HG03520 (cell line): ENCODE measurements around the gene TENM3.
A peak's percentile ranks its signal among the peaks of the same experiment; 100 is the strongest.

Experiments used
- ATAC-seq: cut with Tn5 transposase; IDR thresholded peaks from one replicate; pipeline ENCODE4 v1.9.1; 2021; ENCODE audit warnings: mild to moderate bottlenecking, moderate library complexity; ENCODE audit not compliant: unreplicated experiment

TENM3 gene

GRCh38 chr4:182711211-182711610 is 468.0 kb downstream of the TENM3 start:
- no peak for ATAC-seq

GRCh38 chr4:182715548-182715947 is 472.3 kb downstream of the TENM3 start:
- ATAC-seq = no peak

GRCh38 chr4:182716192-182716591 is 473.0 kb downstream of the TENM3 start:
- no peak for ATAC-seq

- peak; percentile 78 for ATAC-seq
Measured at GRCh38 chr4:182717788-182718583, 474.8 kb downstream of the TENM3 start.

- ATAC-seq = no peak
Measured at GRCh38 chr4:182724414-182724813, 481.2 kb downstream of the TENM3 start.

DNA sequence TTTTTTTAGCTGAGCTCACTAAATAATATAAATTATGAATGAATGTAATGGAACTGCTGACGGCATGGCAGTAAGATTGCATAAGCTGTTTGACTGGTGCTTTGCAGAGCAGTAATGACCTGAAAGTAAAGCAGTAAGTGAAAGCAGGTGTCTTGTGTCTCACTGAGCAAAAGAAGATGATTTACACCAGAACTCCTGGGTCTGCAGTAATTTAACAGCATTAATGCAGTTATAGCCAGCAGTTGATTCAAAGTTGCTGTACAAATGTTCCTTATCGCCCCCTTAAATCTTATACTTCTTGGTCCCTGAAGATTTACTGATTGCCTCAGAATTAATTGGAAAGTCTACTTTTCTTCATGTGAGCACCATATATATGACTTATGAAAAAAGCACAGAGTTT is 486.3 kb downstream of the TENM3 start:
- no peak for ATAC-seq

DNA sequence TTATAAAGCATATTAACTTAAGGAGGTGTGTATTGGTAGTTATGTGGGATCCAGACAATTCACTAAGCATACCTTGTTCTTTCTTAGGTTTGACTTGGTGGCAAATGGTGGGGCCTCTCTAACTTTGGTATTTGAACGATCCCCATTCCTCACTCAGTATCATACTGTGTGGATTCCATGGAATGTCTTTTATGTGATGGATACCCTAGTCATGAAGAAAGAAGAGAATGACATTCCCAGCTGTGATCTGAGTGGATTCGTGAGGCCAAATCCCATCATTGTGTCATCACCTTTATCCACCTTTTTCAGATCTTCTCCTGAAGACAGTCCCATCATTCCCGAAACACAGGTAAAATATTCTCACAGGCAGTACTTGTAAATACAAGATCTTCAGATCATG is 487.6 kb downstream of the TENM3 start:
- ATAC-seq = no peak

DNA sequence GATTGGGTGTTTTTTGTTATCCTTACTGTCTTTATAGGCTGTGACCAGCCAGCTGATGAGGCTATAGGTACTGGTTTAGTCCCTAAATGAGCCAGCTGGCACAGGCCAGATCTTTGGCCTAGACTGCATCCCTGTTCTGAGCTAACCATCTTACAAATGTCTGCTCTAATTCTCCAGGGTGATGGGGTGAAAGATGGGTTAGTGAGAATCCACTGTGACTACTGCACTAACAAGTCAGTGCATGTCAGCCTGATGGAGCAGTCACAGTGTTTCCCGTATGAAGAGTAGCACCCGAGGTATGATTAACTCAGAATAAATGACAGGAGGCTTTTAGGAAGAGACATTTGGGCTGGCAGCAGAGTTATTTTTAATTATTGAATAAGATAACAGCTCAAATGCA is 493.0 kb downstream of the TENM3 start:
- ATAC-seq = no peak

DNA sequence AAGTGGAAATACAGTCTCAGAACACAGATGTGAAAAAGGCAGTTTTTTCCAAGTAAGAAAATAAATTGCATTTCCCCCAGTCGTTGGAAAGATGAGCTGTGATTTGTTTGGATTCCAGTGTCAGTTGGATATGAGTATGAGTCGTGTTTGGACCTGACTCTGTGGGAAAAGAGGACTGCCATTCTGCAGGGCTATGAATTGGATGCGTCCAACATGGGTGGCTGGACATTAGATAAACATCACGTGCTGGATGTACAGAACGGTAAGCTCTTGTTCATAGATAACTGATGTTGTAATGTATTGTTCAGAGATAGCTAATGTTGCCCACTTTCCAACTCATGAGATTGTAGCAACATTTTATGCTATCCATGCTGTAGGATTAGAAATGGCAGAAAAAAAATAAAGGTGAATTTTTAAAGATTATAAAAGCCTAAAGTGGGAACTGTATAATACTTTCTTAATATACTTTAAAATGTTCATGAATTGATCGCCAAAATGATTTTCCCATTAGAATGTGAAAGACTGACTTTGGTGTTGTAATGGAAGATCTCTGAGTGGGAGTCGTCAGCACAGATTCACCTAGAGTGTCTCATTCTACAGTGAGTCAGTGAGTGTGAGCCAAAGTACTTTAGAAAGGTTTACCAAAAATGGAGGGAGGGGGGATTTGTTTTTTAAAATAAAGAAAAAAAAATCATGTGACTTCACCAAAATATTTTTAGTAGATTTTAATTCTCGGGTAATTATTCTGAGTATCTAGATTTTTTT is 495.3 kb downstream of the TENM3 start:
- no peak for ATAC-seq

DNA sequence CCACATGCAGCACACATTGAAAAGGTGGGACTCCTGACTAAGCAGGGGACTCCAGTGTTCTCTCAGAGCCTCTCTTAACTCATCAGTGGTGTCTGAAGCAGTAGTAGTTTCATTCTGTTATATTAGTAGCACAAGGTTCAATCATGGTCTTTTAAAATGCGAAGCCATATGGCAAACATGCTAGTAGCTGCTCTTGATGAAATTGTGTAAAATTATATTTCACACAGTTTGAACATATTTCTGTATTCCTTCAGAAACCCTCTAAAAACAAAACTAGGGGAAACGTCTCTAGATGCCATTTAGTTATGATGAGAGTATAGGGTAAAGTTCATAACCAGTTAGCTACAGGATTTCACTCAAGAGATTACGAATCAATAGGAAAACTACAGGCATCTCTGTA is 497.1 kb downstream of the TENM3 start:
- no peak for ATAC-seq

DNA sequence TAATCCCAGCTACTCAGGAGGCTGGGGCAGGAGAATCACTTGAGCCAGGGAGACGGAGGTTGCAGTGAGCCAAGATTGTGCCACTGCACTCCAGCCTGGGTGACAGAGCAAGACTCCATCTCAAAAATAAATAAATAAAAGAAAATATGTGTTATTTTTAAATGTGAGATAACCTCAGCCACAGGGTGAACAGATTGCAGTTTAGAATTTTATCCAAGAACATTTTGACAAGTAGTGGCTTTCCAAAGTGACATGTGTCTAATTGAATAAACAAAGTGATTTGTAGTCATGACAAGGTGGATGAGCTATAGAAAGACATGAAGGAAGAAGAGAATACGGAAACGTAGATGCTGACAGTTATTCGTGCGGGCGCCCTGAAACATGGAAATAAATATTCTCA is 497.9 kb downstream of the TENM3 start:
- no peak for ATAC-seq

DNA sequence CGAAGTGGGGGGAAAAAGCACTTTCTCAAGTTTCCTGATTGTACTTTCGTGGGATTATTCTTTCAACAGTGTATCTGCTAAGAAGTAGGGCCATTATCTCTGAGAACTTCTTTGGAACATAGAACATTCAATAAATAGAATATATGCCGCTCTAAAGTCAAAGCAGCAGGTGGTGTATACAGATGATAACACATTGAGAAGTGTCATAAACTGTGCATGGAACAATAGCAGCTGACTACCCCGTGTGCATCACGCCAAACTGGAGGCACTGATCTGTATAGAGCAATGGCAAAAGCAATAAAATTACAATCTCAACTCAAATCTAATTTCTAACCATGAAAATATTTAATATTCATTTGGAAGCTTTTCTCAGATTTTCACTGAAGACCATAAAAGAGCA is 498.7 kb downstream of the TENM3 start:
- no peak for ATAC-seq

GRCh38 chr4:182743815-182744214 is 500.6 kb downstream of the TENM3 start:
- no peak for ATAC-seq

- ATAC-seq = no peak
Measured at GRCh38 chr4:182745237-182745636, 502.0 kb downstream of the TENM3 start.

DNA sequence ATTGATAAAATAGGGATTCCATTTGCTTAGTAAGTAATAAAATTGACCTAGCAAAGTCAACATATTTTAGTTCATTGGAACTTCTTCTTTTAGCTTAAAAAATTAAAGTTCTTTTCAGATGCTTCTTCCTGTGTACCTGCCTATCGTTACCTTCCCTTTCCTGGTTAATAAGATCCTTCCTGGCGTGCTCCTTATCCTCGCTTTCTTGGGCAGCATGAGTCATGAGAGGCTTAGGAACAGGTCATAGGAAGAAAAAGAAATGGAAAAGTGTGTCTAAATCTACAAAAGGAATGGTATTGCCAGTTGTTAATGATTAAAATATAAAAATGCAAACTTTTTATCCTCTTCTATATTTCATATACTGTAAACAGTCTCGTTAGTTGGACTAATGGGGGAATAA is 503.7 kb downstream of the TENM3 start:
- no peak for ATAC-seq

DNA sequence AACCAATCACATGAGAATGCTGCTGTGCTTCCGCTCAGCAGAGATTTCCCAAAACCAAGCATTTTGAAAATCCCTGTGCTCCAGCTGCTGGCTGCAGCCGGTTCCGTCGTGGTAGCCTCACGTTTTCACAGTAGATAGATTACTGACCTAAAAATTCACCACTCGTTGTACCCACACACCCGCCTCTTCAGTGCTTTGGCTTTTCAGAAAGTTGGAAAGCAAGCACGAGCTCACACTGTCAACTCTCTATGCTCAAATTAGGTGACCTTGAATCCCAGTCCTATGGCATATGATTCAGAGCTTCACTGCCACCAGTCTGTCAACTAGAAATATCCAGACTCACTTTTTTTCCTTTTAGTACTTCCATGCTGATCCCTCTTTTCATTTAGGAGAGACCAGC is 505.1 kb downstream of the TENM3 start:
- no peak for ATAC-seq

DNA sequence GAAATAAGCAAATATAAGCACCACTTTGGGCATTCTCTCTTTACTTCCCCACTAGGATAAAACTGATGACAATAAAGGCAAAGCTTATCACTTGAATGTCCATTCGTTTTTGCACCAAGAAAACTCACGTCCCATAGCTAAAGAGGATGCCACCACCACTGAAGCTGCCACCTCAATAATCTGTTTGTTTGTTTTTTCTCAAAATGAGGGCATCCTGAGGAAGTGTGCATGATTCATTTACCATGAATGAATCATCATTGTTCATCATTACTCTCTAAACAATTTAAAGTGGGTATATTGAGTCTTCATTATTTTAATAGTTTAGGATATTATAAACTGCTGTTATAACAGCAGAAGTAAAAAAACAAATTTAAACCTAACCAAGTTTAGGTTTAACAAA is 505.7 kb downstream of the TENM3 start:
- no peak for ATAC-seq

DNA sequence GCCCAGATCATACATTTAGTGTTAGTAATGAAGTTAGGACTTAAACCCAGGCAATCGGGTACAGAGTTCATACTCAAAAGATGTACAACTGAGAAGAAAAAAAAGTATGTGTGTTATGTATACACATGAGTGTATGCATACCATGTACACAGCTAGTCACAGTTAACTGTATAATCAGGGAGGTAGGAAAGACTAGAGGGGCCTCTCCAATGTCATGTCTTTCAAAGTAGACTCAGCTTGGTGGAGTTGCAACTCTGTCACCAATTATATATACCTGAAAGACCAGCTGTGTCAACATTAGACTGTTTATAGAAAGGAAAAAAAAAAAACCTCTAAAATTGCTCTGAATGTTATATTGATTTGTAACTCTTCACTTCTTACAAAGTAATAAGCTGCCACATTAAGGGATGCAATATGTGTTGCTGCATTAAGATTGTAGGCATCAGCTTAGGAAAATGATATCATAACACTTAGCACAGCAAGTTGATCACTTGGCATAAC is 506.5 kb downstream of the TENM3 start:
- no peak for ATAC-seq

DNA sequence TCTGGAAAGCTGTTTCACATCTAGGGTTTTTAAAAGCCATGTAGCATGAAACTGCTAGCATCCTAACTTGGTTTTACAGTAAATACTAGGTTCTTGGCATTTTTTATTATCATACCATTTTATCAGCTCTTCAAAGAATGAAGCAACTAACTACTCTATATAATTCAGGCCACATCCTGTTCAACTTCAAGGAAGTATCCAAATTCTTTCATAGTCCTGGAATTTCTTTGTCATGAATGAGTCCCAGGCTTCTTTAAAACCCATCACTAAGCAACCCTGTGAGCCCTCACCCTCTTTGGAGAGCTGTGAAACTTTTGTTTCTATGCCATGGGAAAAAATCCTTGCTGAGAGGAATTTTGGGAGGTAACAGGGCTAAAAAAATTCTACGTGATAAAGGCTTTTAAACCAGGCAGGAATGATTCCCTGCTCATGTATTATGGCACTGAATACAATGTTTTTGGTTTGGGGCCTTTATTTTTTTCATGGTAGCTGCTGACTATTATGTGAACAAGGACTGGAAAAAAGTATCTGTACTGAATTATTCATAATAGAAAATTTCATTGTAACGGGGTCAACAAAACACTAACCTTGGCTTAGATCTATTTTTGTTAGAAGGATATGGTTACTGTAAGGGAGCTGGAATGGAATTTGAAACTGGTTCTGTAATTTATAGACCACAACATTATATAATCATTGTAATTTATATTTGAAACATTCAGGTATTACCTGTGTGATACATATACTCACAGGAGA is 509.1 kb downstream of the TENM3 start:
- no peak for ATAC-seq

- ATAC-seq = no peak
Measured at GRCh38 chr4:182754895-182755294, 511.7 kb downstream of the TENM3 start.

GRCh38 chr4:182756161-182756690 is 513.0 kb downstream of the TENM3 start:
- ATAC-seq = no peak
